CD4-positive, alpha-beta T cell (primary cell): ENCODE results near the gene PSMB10. TPM values are rescaled to one million over a fixed set of nuclear protein-coding genes. Genes with fewer than 3 reads are reported as not detected.

Experiments
- ATAC-seq: fragments of 200-7000 bp; cut with Tn5 transposase; one replicate; pipeline ENCODE4 v1.10.0; 2022; ENCODE audit warnings: mild to moderate bottlenecking; ENCODE audit not compliant: poor library complexity
- CTCF ChIA-PET: fragments of 350-600 bp; sonication (Branson Sonifier 250); formaldehyde crosslinking; loops from one replicate; lab custom pipeline; 2021; ENCODE audit warnings: antibody characterized with exemption, inconsistent platforms; lab: Charles Lee
- POLR2A ChIA-PET: fragments of 350-600 bp; sonication (Branson Sonifier 250); formaldehyde crosslinking; loops from one replicate; lab custom pipeline; 2021; ENCODE audit warnings: antibody characterized with exemption, inconsistent platforms; lab: Charles Lee
- DNase-seq, 14 experiments: peaks; one replicate each; pipeline ENCODE4 v3.0.0-alpha.2; 2013 to 2020; ENCODE audit warnings: mixed read lengths in 2 of 14
- H3K27ac ChIP-seq, 2 donors: one replicate each; pipeline versions ENCODE4 v1.5.1 to v1.7.0; 2013; ENCODE audit warnings: low read length in 2 of 2, low read depth in 1 of 2, mild to moderate bottlenecking in 1 of 2
- H3K27me3 ChIP-seq, 2 experiments: 1 replicate in 1 of 2; 2 replicates in 1 of 2; pipeline versions ENCODE4 v1.6.1 to v1.7.0; 2013; ENCODE audit warnings: low read length in 2 of 2, control low read depth in 1 of 2, mild to moderate bottlenecking in 1 of 2, moderate library complexity in 1 of 2; ENCODE audit not compliant: insufficient read depth in 2 of 2, control insufficient read depth in 1 of 2
- H3K36me3 ChIP-seq: one replicate; pipeline ENCODE4 v1.6.1; 2013; ENCODE audit warnings: low read length, control low read depth; ENCODE audit not compliant: insufficient read depth
- H3K4me1 ChIP-seq: one replicate; pipeline ENCODE4 v1.6.1; 2013; ENCODE audit warnings: low read length, control low read depth; ENCODE audit not compliant: insufficient read depth
- H3K4me3 ChIP-seq: one replicate; pipeline ENCODE4 v1.5.1; 2013; ENCODE audit warnings: mild to moderate bottlenecking, low read length, moderate library complexity
- H3K9me3 ChIP-seq, 2 experiments: 1 replicate in 1 of 2; 2 replicates in 1 of 2; pipeline versions ENCODE4 v1.6.1 to v1.7.0; 2013; ENCODE audit warnings: low read length in 2 of 2, mild to moderate bottlenecking in 2 of 2, control low read depth in 1 of 2, moderate library complexity in 1 of 2; ENCODE audit not compliant: control insufficient read depth in 1 of 2, insufficient read depth in 1 of 2
- H3K27ac Mint-ChIP-seq: one replicate; pipeline ENCODE4 v1.8.0; 2020; ENCODE audit warnings: mixed read lengths
- H3K27me3 Mint-ChIP-seq: one replicate; pipeline ENCODE4 v1.8.0; 2021; ENCODE audit warnings: mixed read lengths
- H3K36me3 Mint-ChIP-seq: one replicate; pipeline ENCODE4 v1.8.0; 2021; ENCODE audit warnings: low read depth, mixed read lengths
- H3K4me1 Mint-ChIP-seq: one replicate; pipeline ENCODE4 v1.8.0; 2021; ENCODE audit warnings: low read depth, mixed read lengths
- H3K4me3 Mint-ChIP-seq: one replicate; pipeline ENCODE4 v1.8.0; 2020; ENCODE audit warnings: mild to moderate bottlenecking, mixed read lengths
- H3K9me3 Mint-ChIP-seq: one replicate; pipeline ENCODE4 v1.8.0; 2020; ENCODE audit warnings: mixed read lengths
- CTCF ChIP-seq: fragments of 200-600 bp; IDR thresholded peaks from one replicate; pipeline ENCODE4 v1.8.0; 2022; ENCODE audit warnings: antibody characterized with exemption, mild to moderate bottlenecking
- intact Hi-C, 2 experiments: fragments of 100-400 bp; cut with DNase I in 1 of 2; cut with micrococcal nuclease in 1 of 2; formaldehyde crosslinking; loops; one replicate each; pipeline versions ENCODE4 v1.15.1 to v1.9.0; 2023 to 2025; cut with DNase I, micrococcal nuclease
- total RNA-seq, 174 experiments: library from RNA in 2 of 174; stranded (reverse) in 2 of 174; gene quantifications; one replicate each; pipeline ENCODE4 v1.2.3 and lab custom pipeline; 2021 to 2026

Gene PSMB10
- total RNA-seq, 2 experiments from 2014 or later: 68.7 to 71.6 TPM

- H3K27me3 Mint-ChIP-seq: no peaks in the 10 kb centered on the region
- H3K27ac Mint-ChIP-seq: no peak overlapping the region
- H3K27me3 ChIP-seq: no peaks in the 10 kb centered on the region
- no peak overlapping the region for H3K4me3 ChIP-seq
- H3K9me3 Mint-ChIP-seq: no peaks in the 10 kb centered on the region
- intact Hi-C loops: no loop called here
- peaks cover 28% of the 10 kb centered on the region for H3K36me3 Mint-ChIP-seq
- no peaks in the 10 kb centered on the region for H3K4me1 Mint-ChIP-seq
- DNase-seq: no peak
- TF ChIP-seq CTCF: no peak
- ATAC-seq: no peak
- ChIA-PET POLR2A (interaction anchor here (1.0 kb wide), 1 partner anchor 24 kb away, joined by 5 read pairs; no protein-coding TSS in a partner anchor), CTCF (no interaction called here)
- H3K27ac ChIP-seq: no peak overlapping the region
- no peak overlapping the region for H3K4me3 Mint-ChIP-seq
- peaks cover 19% of the 10 kb centered on the region for H3K36me3 ChIP-seq
- no peaks in the 10 kb centered on the region for H3K9me3 ChIP-seq
- no peaks in the 10 kb centered on the region for H3K4me1 ChIP-seq
These were observed 23.1 kb upstream of the PSMB10 start for GRCh38 chr16:67959536-67960329.

GRCh38 chr16:67957622-67958021 is 21.0 kb upstream of the PSMB10 start:
- intact Hi-C loops: no loop called here
- CTCF ChIA-PET: no interaction called here
- H3K27ac ChIP-seq: no peak overlapping the region
- POLR2A ChIA-PET: no interaction called here
- peaks cover 26% of the 10 kb centered on the region for H3K36me3 ChIP-seq
- Mint-ChIP-seq H3K9me3 (no peaks in the 10 kb centered on the region), H3K27me3 (no peaks in the 10 kb centered on the region), H3K27ac (no peak overlapping the region), H3K36me3 (peaks cover 24% of the 10 kb centered on the region), H3K4me3 (no peak overlapping the region), H3K4me1 (no peaks in the 10 kb centered on the region)
- H3K9me3 ChIP-seq: no peaks in the 10 kb centered on the region
- H3K27me3 ChIP-seq: no peaks in the 10 kb centered on the region
- H3K4me3 ChIP-seq: no peak overlapping the region
- ATAC-seq: no peak
- no peaks in the 10 kb centered on the region for H3K4me1 ChIP-seq
- no peak for DNase-seq
- TF ChIP-seq CTCF: no peak

- no peak overlapping the region for H3K27ac ChIP-seq
- DNase-seq (no peak), ATAC-seq (no peak)
- no peaks in the 10 kb centered on the region for H3K27me3 ChIP-seq
- H3K36me3 ChIP-seq: peaks cover 35% of the 10 kb centered on the region
- Mint-ChIP-seq H3K4me1 (no peaks in the 10 kb centered on the region), H3K27me3 (no peaks in the 10 kb centered on the region), H3K4me3 (no peak overlapping the region), H3K36me3 (peaks cover 16% of the 10 kb centered on the region), H3K9me3 (no peaks in the 10 kb centered on the region), H3K27ac (no peak overlapping the region)
- no peaks in the 10 kb centered on the region for H3K4me1 ChIP-seq
- H3K9me3 ChIP-seq: no peaks in the 10 kb centered on the region
- intact Hi-C loops: no loop called here
- TF ChIP-seq CTCF: no peak
- no peak overlapping the region for H3K4me3 ChIP-seq
- ChIA-PET POLR2A (no interaction called here), CTCF (no interaction called here)
These were observed 18.0 kb upstream of the PSMB10 start for GRCh38 chr16:67954421-67955196.
